ENCODE results near the gene TIMP3. TPM values are rescaled to one million over a fixed set of nuclear protein-coding genes. Genes with fewer than 3 reads are reported as not detected.

Gene TIMP3
- polyA plus RNA-seq, 1 donor from 2014 or later = 0.72 TPM

DNA sequence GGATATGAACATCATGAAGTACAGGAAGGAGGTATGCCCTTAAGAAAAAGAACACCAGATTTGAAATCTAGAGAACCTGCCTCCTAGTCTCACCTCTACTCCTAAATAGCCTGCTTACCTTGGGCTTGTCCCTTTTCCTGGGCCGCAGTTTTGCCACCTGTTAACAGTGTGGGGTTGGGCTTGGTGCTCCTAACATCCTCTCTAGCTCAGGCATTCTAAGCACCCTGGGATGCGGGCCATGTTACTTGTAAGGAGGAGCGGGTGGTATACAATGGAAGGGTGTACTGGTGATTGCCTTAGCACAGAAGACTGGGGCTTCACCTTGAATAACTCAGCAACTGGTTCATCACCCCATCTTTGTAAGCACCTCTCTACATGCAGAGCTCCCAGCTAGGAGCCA, 48.7 kb downstream of the TIMP3 start:
- Histone ChIP-seq H4K20me1 (ENCODE audit: insufficient read depth) (no peaks in the 10 kb centered on the region), H3F3A (ENCODE audit: insufficient read depth, low read length, poor library complexity, severe bottlenecking) (no peaks in the 10 kb centered on the region), H3K36me3 (ENCODE audit: insufficient read depth, low read length) (no peaks in the 10 kb centered on the region), H2AFZ (ENCODE audit: low read depth, low read length) (no peak overlapping the region), H3K9me2 (ENCODE audit: insufficient read depth, low read length) (no peaks in the 10 kb centered on the region), H3K9ac (ENCODE audit: low read length) (no peak overlapping the region), H3K27me3 (ENCODE audit: insufficient read depth, low read depth, low read length) (no peaks in the 10 kb centered on the region), H3K4me3 (ENCODE audit: low read length) (no peak overlapping the region), H3K9me3 (ENCODE audit: low read length) (no peaks in the 10 kb centered on the region), H3K4me2 (ENCODE audit: low read length) (no peak overlapping the region), H3K27ac (ENCODE audit: low read length) (no peak overlapping the region), H3K79me2 (replicated peaks; ENCODE audit: insufficient read depth, low read length) (no peaks in the 10 kb centered on the region)
- no peak for TF ChIP-seq SMC3 (conservative IDR thresholded peaks at IDR 0.05; ENCODE audit: poor library complexity)
- TF ChIP-seq, protein P1, sequence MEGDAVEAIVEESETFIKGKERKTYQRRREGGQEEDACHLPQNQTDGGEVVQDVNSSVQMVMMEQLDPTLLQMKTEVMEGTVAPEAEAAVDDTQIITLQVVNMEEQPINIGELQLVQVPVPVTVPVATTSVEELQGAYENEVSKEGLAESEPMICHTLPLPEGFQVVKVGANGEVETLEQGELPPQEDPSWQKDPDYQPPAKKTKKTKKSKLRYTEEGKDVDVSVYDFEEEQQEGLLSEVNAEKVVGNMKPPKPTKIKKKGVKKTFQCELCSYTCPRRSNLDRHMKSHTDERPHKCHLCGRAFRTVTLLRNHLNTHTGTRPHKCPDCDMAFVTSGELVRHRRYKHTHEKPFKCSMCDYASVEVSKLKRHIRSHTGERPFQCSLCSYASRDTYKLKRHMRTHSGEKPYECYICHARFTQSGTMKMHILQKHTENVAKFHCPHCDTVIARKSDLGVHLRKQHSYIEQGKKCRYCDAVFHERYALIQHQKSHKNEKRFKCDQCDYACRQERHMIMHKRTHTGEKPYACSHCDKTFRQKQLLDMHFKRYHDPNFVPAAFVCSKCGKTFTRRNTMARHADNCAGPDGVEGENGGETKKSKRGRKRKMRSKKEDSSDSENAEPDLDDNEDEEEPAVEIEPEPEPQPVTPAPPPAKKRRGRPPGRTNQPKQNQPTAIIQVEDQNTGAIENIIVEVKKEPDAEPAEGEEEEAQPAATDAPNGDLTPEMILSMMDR (IDR thresholded peaks at IDR 0.05; ENCODE audit: poor library complexity, severe bottlenecking) = no peak

DNA sequence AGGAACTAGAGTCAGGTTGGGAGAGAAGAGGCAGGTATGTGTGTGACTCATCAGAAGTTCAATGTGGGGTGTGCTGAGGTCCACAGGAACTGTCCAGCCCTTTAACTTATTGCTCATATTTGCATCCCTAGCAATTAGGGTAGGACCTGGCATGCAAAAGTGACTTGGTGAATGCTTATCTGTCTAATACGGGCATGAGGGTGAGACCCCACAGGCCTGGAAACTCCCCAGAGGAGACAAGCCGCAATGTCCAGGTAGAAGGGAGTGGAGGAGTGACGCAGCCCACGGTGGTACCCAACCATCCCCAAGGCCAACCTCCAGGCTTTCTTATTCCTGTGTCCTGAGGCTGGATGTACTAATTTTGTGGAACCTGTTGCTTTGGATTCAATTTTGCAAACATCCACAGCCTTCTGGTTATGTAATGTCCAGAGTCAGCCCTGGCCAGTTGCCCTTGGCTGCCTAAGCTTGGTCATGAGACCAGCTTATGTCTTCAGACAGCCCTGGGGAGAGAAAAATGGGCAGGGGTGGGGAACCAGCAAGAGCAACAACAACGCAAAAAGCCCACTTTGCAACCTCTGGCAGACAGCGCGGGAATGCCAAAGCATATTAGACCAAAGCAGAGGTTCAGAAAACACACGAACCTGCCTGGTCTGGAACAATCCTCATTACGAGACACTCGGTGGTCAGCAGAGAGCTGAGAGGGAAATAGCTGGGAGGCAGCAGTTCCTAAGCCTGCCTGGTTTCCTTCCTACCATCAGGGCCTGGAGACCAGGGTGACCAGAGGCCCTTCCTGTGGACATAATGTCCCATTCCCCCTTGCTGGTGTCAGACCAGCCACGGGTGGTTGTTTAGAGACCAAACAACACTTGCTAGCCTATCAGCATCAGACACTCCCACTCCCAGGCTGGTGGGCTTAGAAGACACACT, 49.3 kb downstream of the TIMP3 start:
- Histone ChIP-seq H3K9ac (ENCODE audit: low read length) (no peak overlapping the region), H3K27ac (ENCODE audit: low read length) (no peak overlapping the region), H3K4me3 (ENCODE audit: low read length) (no peak overlapping the region)

More for the DNA sequence above, 49.3 kb downstream of the TIMP3 start:
- H4K20me1 ChIP-seq (ENCODE audit: insufficient read depth) = no peaks in the 10 kb centered on the region
- no peaks in the 10 kb centered on the region for H3K9me2 ChIP-seq (ENCODE audit: insufficient read depth, low read length)
- no peaks in the 10 kb centered on the region for H3K36me3 ChIP-seq (ENCODE audit: insufficient read depth, low read length)
- H3K79me2 ChIP-seq (replicated peaks; ENCODE audit: insufficient read depth, low read length) = no peaks in the 10 kb centered on the region
- H2AFZ ChIP-seq (ENCODE audit: low read depth, low read length) = no peak overlapping the region
- no peak overlapping the region for H3K4me2 ChIP-seq (ENCODE audit: low read length)
- no peaks in the 10 kb centered on the region for H3K9me3 ChIP-seq (ENCODE audit: low read length)
- H3F3A ChIP-seq (ENCODE audit: insufficient read depth, low read length, poor library complexity, severe bottlenecking) = no peaks in the 10 kb centered on the region
- H3K27me3 ChIP-seq (ENCODE audit: insufficient read depth, low read depth, low read length) = no peaks in the 10 kb centered on the region
- TF ChIP-seq, protein P2, sequence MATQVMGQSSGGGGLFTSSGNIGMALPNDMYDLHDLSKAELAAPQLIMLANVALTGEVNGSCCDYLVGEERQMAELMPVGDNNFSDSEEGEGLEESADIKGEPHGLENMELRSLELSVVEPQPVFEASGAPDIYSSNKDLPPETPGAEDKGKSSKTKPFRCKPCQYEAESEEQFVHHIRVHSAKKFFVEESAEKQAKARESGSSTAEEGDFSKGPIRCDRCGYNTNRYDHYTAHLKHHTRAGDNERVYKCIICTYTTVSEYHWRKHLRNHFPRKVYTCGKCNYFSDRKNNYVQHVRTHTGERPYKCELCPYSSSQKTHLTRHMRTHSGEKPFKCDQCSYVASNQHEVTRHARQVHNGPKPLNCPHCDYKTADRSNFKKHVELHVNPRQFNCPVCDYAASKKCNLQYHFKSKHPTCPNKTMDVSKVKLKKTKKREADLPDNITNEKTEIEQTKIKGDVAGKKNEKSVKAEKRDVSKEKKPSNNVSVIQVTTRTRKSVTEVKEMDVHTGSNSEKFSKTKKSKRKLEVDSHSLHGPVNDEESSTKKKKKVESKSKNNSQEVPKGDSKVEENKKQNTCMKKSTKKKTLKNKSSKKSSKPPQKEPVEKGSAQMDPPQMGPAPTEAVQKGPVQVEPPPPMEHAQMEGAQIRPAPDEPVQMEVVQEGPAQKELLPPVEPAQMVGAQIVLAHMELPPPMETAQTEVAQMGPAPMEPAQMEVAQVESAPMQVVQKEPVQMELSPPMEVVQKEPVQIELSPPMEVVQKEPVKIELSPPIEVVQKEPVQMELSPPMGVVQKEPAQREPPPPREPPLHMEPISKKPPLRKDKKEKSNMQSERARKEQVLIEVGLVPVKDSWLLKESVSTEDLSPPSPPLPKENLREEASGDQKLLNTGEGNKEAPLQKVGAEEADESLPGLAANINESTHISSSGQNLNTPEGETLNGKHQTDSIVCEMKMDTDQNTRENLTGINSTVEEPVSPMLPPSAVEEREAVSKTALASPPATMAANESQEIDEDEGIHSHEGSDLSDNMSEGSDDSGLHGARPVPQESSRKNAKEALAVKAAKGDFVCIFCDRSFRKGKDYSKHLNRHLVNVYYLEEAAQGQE (IDR thresholded peaks at IDR 0.05; ENCODE audit: borderline replicate concordance) = no peak
- TF ChIP-seq MXI1 (conservative IDR thresholded peaks at IDR 0.05; ENCODE audit: poor library complexity, severe bottlenecking) (no peak), TAF1 (IDR thresholded peaks at IDR 0.05; ENCODE audit: low read depth) (no peak), EZH2 (IDR thresholded peaks at IDR 0.05; ENCODE audit: borderline replicate concordance, insufficient read depth, low read length, poor library complexity, severe bottlenecking) (no peak), POLR2AphosphoS5 (IDR thresholded peaks at IDR 0.05) (no peak), EP300 (conservative IDR thresholded peaks at IDR 0.05; ENCODE audit: poor library complexity, severe bottlenecking) (no peak), SMC3 (conservative IDR thresholded peaks at IDR 0.05; ENCODE audit: poor library complexity) (no peak), RAD21 (conservative IDR thresholded peaks at IDR 0.05) (no peak)
- TF ChIP-seq, protein P1 (IDR thresholded peaks at IDR 0.05; ENCODE audit: poor library complexity, severe bottlenecking) = no peak
